ENCODE data around the gene GRIA4.
A peak's percentile ranks its signal among the peaks of the same experiment; 100 is the strongest.

GRIA4 gene

DNA sequence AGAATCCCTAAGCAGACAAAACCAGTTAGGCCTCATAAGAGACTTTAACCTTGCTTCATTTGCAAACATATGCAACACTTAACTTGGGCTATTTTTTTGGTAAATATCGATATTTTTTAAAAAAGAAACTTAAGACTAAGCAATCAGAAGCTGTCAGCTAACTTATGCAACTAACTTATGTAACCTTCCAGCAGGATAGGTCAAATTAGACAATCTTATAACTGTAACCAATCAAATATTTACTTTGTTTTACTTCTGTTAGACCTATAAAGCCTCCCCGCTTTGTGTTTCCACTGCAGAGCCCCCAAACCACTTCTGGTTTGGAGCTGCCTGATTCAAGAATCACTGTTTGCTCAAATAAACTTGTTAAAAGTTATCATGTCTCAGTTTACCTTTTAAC, 404.2 kb downstream of the GRIA4 start:
- DNase-seq: no peak

DNA sequence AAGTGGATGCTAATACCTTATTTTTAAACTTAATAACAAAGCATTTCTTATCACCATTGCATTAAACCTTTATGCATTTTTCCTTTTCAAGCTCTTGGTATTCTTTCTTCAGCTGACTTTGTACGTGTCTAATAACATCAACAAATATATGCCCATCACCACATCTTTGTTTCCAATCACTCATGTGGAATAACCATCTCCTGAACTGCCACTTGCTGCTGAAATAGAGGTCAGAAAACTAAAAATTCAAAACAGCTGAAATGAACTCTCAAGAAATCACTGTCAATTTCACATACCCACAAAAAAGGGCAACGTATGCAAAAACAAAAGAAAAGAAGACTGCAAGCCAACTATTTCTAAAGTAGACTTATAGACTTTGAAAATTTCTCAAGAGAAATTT, 404.7 kb downstream of the GRIA4 start:
- no peak for DNase-seq

DNA sequence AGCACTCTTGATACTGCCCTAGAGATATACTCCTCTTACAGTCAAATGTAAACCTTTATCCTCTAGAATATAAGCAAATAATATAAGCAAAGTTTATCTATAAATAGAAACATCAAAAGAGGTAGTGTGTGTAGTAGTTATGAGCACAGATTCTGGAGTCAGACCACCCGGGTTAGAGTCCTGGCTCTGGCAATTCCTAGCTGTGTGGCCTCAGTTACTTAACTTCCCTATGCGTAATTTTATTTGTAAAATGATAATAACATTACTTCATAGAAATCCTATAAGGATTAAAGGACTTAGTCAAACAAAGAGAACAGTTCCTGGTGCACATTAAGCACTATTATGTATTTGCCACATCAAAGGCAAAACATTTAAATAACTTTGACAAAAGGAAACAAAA, 405.2 kb downstream of the GRIA4 start:
- DNase-seq: no peak

DNA sequence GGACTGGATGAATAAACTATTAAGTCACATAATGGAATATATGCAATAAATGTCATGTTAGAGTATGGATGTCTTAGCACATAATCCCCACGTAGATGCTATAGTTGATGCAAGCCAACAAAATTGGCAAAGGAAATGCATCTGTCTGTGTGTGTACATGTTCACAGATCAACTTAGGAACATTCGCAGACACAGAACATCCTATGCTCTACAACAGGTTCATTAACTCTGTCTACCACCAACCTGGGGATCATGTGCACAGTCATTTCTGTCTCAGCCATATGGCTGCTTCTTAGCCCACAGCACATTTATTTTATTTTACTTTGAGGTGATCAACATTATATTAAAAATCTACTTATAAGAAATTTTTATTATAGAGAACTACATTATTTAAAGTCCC, 407.2 kb downstream of the GRIA4 start:
- DNase-seq: no peak

DNA sequence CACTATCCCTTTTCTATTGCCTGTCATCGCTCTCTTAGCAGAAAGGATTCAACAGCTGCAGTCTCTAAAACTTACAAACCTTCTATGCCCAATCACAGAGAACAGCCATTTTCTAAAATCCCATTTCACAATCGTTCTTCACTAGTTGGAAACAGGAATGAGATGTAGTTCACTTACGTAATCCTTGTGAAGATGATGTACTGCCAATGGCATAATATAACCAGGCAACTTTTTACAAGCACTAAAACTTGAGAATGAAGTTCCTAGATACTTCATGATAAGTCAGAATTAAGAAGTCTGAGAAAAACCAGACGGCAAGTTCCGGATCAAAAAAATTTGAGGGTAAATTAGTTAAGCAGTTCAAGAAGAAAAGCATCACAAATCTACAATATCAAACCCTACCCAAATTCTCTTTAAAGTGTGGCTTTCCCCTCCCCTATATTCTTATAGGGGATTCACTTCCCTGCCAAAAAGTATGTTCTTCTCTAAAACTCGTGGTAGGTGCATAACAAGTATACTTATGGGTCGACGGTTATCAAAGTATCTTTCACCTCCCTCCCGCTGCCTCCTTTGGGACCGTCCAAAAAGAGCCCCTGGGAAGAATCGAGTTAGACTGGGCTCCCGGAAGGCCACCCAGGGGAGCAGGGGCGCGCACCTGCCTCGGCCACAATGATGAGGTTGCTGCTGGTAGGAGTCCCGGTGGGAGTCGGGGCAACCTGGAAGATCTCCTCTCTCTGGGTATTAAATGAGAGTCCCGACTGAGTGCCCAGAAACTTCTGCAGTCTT, 411.5 kb downstream of the GRIA4 start:
- DNase-seq: no peak

DNA sequence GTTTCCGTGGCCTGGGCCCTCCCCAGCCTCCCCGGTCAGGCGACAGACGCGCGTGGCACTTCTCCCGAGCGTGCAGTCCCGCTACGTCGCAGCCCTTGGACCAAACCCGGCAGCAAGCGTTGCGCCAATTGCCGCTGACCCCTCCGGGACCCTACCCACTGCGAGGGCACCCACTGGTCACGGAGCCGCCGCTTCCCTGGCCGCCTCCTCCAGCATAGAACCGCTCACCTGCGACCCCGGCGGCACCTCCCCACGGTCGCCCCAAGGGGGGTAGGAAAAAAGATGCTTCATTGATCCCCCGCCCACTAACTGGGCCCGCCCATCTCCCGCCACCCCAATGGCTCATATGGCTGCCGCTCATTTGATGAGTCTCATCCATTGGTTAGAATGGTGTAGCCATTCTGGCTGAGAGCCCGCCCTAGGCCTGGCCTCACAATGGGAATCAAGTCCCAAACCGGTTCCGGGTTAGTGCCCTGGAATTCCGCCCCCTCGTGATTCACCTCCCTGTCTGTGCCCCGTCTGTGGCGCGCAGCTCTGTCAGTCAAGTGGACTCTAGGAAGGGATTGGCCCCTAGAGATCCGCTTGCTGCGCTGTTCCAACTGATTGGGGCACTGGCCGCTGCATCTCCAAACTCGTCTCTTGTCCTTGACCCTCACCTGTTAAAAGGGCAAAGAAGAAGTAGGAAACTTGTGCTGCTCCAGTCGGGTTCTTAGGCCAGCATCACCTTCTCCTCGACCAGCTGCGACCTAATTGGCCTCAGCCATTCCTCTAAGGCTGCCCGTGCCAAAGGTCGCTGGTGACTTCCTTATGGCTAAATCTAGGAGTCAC, 412.3 kb downstream of the GRIA4 start, which contains the start of gene MSANTD4:
MSANTD4 (minus strand) TSS at position 274 of the 828 bp plus-strand sequence. CDS start 11,323 bp downstream, outside the sequence.
- DNase-seq: peak; percentile 95 to 99

DNA sequence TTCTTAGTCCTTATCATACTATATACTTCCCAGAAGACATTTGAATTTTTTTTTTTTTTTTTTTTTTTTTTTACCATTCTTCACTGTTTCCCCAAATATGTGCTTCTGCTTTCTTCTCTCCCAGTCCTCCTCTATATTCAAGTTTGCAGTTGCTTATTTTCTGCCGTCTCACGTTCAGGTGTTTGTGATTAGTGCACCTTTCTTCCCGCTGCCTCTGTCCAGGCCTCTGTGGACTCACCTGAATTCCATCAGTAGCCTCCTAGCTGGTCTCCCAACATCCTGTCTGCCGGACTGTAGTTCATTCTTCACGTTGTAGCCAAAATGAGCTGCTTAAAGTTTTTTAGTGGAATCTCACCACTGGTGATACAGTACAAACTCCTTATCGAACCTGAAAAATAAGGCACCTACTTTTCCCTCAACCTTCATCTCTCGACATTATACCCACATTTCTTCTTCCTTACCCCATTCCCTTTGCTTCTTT, 413.0 kb downstream of the GRIA4 start:
- DNase-seq: no peak

DNA sequence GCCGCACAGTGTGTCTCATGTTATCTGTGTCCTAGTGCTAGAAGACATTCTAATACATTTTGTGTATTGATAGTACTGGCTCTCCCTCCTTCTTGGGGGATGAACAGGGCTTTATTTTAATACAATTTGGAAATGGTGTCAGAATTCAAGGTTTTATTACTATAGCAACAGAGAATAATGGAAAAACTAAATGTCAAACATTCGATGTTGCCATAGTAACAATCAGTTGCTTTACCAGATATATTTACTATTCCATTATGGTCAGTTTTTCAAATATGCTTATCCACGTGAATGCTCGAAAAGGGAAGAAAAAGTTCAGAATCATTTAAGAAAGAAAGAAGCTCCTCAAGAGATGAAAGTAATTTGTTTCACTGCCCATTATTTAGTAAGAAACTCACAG, 420.7 kb downstream of the GRIA4 start:
- DNase-seq: no peak

DNA sequence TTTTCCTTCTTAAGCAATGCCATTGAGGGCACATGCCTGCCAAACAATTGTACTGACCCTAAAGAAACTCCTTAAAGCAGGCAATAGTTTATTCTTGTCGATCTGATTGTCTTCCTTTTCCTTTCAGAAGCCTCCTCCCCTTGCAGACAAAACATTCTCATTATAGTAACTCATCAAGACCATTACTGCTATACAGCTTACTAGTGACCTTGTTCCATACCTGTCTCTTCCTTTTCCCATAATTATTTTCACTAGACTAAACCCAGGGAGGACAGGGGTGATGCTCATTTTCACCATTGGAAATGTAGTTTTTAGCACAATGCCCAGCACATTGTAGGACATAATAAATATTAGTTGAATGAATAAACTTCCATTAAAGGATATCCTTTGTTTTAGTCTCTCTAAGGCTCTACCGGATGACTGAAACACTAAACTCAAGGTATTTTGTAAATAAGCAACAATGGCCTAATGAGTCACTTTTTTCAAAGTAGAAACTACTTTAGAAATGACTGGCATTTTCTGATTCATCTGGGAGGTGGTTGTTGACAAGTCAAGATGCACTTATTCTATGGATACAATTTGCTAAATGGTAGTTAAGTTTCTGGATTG, 421.4 kb downstream of the GRIA4 start:
- no peak for DNase-seq

All from cerebellar nuclear complex (tissue), 1 donor.